ENCODE measurements around the gene IGFLR1. TPM values are rescaled to one million over a fixed set of nuclear protein-coding genes. Genes with fewer than 3 reads are reported as not detected.

The IGFLR1 gene
- total and polyA plus RNA-seq, 4 donors: 3.8 to 72.5 (median 26.0) TPM

DNA sequence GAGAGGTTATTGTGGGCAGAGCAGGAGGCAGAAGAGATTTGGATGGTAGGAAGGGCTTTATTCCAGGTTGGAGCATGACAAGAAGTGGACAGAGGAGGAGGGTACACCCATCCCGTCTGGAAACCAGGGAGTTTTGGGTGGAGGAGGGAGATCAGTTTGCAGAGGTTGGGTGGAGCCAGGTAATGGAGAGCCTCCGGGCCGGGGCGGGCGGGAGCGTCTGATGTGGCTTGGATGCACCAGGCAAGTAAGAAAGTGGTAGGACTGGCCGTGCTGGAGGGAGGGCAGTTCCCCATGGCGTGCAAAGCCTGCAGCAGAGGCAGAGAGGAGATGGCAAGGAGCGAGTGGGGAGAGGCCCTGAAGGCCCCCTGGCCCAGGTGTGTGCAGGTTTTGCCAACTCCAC lies 10.9 kb downstream of the IGFLR1 start:
- TF ChIP-seq, protein P1, sequence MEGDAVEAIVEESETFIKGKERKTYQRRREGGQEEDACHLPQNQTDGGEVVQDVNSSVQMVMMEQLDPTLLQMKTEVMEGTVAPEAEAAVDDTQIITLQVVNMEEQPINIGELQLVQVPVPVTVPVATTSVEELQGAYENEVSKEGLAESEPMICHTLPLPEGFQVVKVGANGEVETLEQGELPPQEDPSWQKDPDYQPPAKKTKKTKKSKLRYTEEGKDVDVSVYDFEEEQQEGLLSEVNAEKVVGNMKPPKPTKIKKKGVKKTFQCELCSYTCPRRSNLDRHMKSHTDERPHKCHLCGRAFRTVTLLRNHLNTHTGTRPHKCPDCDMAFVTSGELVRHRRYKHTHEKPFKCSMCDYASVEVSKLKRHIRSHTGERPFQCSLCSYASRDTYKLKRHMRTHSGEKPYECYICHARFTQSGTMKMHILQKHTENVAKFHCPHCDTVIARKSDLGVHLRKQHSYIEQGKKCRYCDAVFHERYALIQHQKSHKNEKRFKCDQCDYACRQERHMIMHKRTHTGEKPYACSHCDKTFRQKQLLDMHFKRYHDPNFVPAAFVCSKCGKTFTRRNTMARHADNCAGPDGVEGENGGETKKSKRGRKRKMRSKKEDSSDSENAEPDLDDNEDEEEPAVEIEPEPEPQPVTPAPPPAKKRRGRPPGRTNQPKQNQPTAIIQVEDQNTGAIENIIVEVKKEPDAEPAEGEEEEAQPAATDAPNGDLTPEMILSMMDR (IDR thresholded peaks at IDR 0.05; ENCODE audit: control extremely low read depth, extremely low read depth): no peak
- Histone ChIP-seq H3K9me3 (ENCODE audit: control insufficient read depth in 4 of 4, insufficient read depth in 3 of 4, low read length in 3 of 4) (no peaks in the 10 kb centered on the region), H3K9ac (ENCODE audit: insufficient read depth in 1 of 2, low read length in 2 of 2) (no peak overlapping the region), H3K36me3 (ENCODE audit: control insufficient read depth in 4 of 4, insufficient read depth in 4 of 4, low read length in 4 of 4) (peaks cover 5 to 82% (median 34%) of the 10 kb centered on the region in 4 donors), H3K27me3 (ENCODE audit: control insufficient read depth in 3 of 3, insufficient read depth in 3 of 3, low read length in 2 of 3) (no peaks in the 10 kb centered on the region), H3K4me3 (no peak overlapping the region), H3K4me1 (ENCODE audit: control insufficient read depth in 5 of 5, insufficient read depth in 5 of 5, low read length in 5 of 5) (no peaks in the 10 kb centered on the region), H3K27ac (ENCODE audit: low read depth in 1 of 2, low read length in 1 of 2) (no peak overlapping the region)
- WGBS, 2 donors: 86 to 90% methylated on average over 8 to 9 of the region's 9 CpGs
- ATAC-seq (ENCODE audit: insufficient read depth, low FRiP score) (no peak), DNase-seq (no peak)

DNA sequence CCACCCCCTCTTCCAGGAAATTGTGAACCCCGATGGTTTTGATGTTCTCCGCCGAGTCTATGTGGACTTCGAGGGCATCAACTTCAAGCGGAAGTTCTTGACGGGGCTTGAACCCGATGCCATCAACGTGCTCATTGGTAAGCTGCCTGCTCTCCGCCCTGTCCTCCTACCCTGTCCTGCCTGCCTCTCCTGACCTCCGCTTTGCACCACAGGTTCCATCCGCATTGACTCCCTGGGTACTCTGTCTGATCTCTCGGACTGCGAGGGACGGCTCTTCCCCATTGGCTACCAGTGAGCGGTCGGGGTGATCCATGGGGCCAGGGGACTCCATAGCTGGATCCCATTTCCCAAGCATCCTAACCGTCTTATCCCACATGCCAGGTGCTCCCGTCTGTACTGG lies 11.9 kb downstream of the IGFLR1 start:
- no peak overlapping the region for H3K9ac ChIP-seq (ENCODE audit: insufficient read depth in 1 of 2, low read length in 2 of 2)
- H3K9me3 ChIP-seq (ENCODE audit: control insufficient read depth in 4 of 4, insufficient read depth in 3 of 4, low read length in 3 of 4): no peaks in the 10 kb centered on the region
- H3K27me3 ChIP-seq (ENCODE audit: control insufficient read depth in 3 of 3, insufficient read depth in 3 of 3, low read length in 2 of 3): no peaks in the 10 kb centered on the region
- H3K4me1 ChIP-seq (ENCODE audit: control insufficient read depth in 5 of 5, insufficient read depth in 5 of 5, low read length in 5 of 5): no peaks in the 10 kb centered on the region
- no peak overlapping the region for H3K27ac ChIP-seq (ENCODE audit: low read depth in 1 of 2, low read length in 1 of 2)
- no peak for ATAC-seq (ENCODE audit: insufficient read depth, low FRiP score)
- no peak overlapping the region for H3K4me3 ChIP-seq
- TF ChIP-seq, protein P1 (IDR thresholded peaks at IDR 0.05; ENCODE audit: control extremely low read depth, extremely low read depth): no peak
- 93 to 94% methylated on average over 18 of the region's 18 CpGs for WGBS, 2 donors
- no peak for DNase-seq
- H3K36me3 ChIP-seq (ENCODE audit: control insufficient read depth in 4 of 4, insufficient read depth in 4 of 4, low read length in 4 of 4): peaks cover 5 to 87% (median 38%) of the 10 kb centered on the region in 4 donors

DNA sequence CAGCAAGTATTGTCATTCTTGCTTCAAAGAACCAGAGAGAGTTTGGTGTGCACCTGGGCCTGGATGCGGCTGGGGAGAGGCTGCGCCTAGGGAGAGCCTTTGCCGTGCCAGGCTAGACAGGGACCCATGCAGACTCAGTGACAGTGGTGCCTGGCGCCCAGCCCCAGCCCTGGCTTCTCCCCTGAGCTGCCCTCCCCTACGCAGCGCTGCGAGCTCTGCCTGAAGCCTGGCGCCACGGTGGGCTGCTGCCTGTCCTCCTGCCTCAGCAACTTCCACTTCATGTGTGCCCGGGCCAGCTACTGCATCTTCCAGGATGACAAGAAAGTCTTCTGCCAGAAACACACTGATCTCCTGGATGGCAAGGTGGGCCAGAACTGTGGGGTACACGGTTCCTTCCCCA lies 12.5 kb downstream of the IGFLR1 start:
- ATAC-seq (ENCODE audit: insufficient read depth, low FRiP score) (no peak), DNase-seq (no peak)
- TF ChIP-seq, protein P1 (IDR thresholded peaks at IDR 0.05; ENCODE audit: control extremely low read depth, extremely low read depth): no peak
- Histone ChIP-seq H3K9ac (ENCODE audit: insufficient read depth in 1 of 2, low read length in 2 of 2) (no peak overlapping the region), H3K4me3 (no peak overlapping the region), H3K9me3 (ENCODE audit: control insufficient read depth in 4 of 4, insufficient read depth in 3 of 4, low read length in 3 of 4) (no peaks in the 10 kb centered on the region), H3K27me3 (ENCODE audit: control insufficient read depth in 3 of 3, insufficient read depth in 3 of 3, low read length in 2 of 3) (no peaks in the 10 kb centered on the region), H3K4me1 (ENCODE audit: control insufficient read depth in 5 of 5, insufficient read depth in 5 of 5, low read length in 5 of 5) (no peaks in the 10 kb centered on the region), H3K36me3 (ENCODE audit: control insufficient read depth in 4 of 4, insufficient read depth in 4 of 4, low read length in 4 of 4) (peaks cover 5 to 90% (median 39%) of the 10 kb centered on the region in 4 donors), H3K27ac (ENCODE audit: low read depth in 1 of 2, low read length in 1 of 2) (no peak overlapping the region)
- WGBS, 2 donors: 92 to 94% methylated on average over 11 of the region's 11 CpGs

DNA sequence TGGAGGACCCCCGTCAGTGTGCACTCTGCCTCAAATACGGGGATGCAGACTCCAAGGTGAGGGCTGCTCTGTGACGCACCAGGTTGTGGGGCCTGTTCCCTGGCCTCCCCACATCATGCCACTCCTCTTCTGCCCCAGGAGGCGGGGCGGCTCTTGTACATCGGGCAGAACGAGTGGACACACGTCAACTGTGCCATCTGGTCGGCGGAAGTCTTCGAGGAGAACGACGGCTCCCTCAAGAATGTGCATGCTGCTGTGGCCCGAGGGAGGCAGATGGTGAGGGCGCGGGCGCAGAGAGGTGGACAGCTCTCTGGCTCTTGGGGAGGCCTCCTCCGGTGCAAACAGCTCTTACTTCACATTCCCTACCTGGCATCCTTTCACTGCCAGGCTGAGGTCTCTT lies 13.2 kb downstream of the IGFLR1 start:
- ATAC-seq (ENCODE audit: insufficient read depth, low FRiP score) (no peak), DNase-seq (no peak)
- H3K4me3 ChIP-seq: no peak overlapping the region
- no peak overlapping the region for H3K9ac ChIP-seq (ENCODE audit: insufficient read depth in 1 of 2, low read length in 2 of 2)
- TF ChIP-seq, protein P1 (IDR thresholded peaks at IDR 0.05; ENCODE audit: control extremely low read depth, extremely low read depth): no peak
- no peaks in the 10 kb centered on the region for H3K27me3 ChIP-seq (ENCODE audit: control insufficient read depth in 3 of 3, insufficient read depth in 3 of 3, low read length in 2 of 3)
- no peaks in the 10 kb centered on the region for H3K4me1 ChIP-seq (ENCODE audit: control insufficient read depth in 5 of 5, insufficient read depth in 5 of 5, low read length in 5 of 5)
- H3K27ac ChIP-seq (ENCODE audit: low read depth in 1 of 2, low read length in 1 of 2): no peak overlapping the region
- peaks cover 9 to 94% (median 42%) of the 10 kb centered on the region in 4 donors for H3K36me3 ChIP-seq (ENCODE audit: control insufficient read depth in 4 of 4, insufficient read depth in 4 of 4, low read length in 4 of 4)
- 92 to 95% methylated on average over 18 of the region's 18 CpGs for WGBS, 2 donors
- H3K9me3 ChIP-seq (ENCODE audit: control insufficient read depth in 4 of 4, insufficient read depth in 3 of 4, low read length in 3 of 4): no peaks in the 10 kb centered on the region
